ENCODE measurements around the gene DCAF4.

- TF ChIP-seq POLR2A (IDR thresholded peaks at IDR 0.05) (no peak), CTCF (IDR thresholded peaks at IDR 0.05) (no peak), POLR2AphosphoS5 (IDR thresholded peaks at IDR 0.05) (no peak), EP300 (IDR thresholded peaks at IDR 0.05; ENCODE audit: low read depth) (no peak)
These were observed 411 bp upstream of the DCAF4 start for GRCh38 chr14:72925815-72926291.
